ENCODE data around the gene SLC5A12.

DNA sequence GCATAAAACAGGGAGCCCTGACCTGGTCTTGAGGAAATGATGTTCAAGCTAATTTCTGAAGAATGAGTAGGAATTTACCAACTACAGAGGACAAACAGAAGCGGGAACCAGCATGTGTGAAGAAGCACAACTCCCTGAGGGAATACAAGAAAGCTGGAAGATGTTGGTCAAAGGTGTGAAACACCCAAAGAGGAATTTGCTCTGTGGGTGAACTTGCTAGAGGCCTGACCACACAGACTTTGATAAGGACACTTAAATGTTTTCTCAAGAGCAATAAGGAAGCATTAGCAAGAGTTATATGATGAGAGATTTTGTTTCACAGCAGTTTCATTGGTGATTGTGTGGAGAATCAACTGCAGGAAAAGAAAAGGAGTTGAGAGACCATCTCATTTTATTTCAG lies 17.6 kb downstream of the SLC5A12 start:
- TF ChIP-seq, protein P1, sequence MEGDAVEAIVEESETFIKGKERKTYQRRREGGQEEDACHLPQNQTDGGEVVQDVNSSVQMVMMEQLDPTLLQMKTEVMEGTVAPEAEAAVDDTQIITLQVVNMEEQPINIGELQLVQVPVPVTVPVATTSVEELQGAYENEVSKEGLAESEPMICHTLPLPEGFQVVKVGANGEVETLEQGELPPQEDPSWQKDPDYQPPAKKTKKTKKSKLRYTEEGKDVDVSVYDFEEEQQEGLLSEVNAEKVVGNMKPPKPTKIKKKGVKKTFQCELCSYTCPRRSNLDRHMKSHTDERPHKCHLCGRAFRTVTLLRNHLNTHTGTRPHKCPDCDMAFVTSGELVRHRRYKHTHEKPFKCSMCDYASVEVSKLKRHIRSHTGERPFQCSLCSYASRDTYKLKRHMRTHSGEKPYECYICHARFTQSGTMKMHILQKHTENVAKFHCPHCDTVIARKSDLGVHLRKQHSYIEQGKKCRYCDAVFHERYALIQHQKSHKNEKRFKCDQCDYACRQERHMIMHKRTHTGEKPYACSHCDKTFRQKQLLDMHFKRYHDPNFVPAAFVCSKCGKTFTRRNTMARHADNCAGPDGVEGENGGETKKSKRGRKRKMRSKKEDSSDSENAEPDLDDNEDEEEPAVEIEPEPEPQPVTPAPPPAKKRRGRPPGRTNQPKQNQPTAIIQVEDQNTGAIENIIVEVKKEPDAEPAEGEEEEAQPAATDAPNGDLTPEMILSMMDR (IDR thresholded peaks at IDR 0.05): no peak
- TF ChIP-seq POLR2AphosphoS5 (IDR thresholded peaks at IDR 0.05; ENCODE audit: low read depth, low read length): no peak
- TF ChIP-seq, protein P2, sequence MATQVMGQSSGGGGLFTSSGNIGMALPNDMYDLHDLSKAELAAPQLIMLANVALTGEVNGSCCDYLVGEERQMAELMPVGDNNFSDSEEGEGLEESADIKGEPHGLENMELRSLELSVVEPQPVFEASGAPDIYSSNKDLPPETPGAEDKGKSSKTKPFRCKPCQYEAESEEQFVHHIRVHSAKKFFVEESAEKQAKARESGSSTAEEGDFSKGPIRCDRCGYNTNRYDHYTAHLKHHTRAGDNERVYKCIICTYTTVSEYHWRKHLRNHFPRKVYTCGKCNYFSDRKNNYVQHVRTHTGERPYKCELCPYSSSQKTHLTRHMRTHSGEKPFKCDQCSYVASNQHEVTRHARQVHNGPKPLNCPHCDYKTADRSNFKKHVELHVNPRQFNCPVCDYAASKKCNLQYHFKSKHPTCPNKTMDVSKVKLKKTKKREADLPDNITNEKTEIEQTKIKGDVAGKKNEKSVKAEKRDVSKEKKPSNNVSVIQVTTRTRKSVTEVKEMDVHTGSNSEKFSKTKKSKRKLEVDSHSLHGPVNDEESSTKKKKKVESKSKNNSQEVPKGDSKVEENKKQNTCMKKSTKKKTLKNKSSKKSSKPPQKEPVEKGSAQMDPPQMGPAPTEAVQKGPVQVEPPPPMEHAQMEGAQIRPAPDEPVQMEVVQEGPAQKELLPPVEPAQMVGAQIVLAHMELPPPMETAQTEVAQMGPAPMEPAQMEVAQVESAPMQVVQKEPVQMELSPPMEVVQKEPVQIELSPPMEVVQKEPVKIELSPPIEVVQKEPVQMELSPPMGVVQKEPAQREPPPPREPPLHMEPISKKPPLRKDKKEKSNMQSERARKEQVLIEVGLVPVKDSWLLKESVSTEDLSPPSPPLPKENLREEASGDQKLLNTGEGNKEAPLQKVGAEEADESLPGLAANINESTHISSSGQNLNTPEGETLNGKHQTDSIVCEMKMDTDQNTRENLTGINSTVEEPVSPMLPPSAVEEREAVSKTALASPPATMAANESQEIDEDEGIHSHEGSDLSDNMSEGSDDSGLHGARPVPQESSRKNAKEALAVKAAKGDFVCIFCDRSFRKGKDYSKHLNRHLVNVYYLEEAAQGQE (IDR thresholded peaks at IDR 0.05; ENCODE audit: insufficient read depth in 1 of 2, low read depth in 2 of 2, low read length in 1 of 2): no peak
